ENCODE results near the gene IGFBP7.

IGFBP7 gene

DNA sequence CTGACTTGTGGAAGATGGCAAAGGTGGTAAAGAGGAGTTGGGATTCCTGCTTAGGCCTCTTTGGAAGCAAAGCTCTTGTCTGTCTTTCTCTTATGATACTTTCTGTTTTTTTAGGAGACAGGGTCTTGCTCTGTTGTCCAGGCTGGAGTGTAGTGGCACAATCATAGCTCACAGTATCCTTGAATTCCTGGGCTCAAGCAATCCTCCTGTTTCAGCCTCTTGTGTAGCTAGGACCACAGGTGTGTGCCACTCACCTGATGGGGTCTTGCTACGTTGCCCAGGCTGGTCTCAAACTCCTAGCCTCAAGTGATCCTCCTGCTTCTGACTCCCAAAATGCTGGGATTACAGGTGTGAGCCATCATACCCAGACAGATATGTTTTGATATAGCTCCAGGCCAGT, 19.3 kb upstream of the IGFBP7 start:
- no peak for DNase-seq

DNA sequence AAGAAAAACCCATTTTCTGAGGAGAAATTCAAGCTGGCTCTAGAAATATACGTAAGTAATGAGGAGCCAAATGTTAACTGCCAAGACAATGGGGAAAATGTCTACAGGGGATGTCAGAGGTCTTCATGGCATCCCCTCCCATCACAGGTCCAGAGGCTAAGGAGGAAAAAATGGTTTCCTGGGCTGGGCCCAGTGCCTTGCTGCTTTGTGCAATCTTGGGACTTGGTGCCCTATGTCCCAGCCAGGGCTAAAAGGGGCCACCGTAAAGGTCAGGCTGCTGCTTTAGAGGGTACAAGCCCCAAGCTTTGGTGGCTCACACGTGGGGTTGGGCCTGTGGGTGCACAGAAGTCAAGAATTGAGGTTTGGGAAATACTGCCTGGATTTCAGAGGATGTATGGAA, 17.2 kb upstream of the IGFBP7 start:
- no peak for DNase-seq

DNA sequence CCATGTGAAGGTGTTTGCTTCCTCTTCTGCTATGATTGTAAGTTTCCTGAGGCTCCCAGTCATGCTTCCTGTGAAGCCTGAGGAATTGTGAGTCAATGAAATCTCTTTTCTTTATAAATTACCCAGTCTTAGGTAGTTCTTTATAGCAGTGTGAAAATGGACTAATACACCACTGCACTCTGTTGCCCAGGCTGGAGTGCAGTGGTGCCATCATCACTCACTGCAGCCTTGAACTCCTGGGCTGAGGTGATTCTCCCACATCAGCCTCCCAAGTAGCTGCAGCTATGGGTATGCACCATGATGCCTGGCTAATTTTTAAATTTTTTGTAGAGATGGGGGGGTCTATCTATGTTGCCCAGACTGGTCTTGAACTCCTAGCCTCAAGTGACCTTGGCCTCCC, 15.8 kb upstream of the IGFBP7 start:
- no peak for DNase-seq

DNA sequence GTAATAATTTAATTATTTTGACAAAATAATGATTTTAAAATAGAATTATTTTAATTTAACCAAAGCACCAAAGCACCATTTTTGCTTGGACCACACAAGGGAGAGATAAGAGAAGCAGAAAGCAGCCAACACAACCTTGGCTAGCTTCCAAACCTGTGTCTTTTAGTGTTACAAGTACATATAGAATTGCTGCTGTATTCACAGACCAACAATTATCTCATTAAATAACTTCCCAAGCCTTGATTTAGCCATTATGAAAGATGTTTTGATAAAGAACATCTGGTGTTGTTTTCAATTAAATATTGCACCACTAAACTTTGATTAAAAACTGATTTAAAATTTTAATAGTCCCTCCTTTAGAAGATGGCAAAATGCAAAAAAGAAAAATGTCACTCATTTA, 14.0 kb upstream of the IGFBP7 start:
- DNase-seq, result no peak

DNA sequence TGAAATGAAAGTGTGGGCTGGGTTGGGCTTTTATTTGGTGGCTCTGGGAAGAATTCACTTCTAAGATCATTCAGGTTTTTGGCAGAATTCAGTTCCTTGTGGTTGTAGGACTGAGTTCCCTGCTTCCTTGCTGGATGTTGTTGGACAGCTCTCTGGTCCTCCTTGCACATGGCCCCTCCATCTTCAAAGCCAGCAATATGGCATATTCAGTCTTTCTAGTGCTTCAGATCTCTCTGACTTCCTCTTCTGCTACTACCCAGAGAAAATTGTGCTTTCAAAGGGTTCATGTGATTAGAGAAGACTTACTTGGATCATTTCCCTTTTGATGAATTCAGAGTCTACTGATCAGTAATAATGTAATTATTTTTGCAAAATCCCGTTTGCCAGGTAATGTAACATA, 12.8 kb upstream of the IGFBP7 start:
- DNase-seq, result no peak

DNA sequence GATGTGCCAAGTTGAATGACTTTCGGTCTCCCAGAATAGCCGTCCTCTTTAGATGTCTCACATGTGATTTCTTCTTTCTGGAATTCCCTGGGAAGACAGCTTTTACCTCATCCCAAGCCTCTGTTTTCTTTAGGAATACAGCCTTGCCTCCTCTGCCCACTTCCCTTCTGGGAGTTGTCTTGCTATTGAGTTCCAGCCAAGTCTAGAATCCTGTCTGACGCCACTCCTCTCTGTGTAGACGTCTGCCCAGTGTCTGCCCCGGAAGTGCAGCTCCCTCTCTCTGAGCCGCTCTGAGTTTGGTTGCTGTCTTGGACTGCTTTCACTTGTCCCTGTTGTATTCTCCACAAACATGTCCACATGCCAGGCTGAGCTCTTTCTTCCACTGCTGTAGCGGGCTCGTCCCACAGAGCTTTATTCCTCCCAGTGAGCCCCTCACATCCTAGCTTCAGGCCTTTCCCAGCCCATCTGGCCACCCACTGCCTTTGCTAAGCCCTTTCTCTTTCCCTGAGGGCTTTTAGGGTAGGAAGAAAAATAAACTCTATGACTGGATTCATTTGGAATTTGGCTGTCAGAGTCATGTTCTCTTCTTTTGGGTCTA, 9.0 kb upstream of the IGFBP7 start:
- DNase-seq, result no peak

DNA sequence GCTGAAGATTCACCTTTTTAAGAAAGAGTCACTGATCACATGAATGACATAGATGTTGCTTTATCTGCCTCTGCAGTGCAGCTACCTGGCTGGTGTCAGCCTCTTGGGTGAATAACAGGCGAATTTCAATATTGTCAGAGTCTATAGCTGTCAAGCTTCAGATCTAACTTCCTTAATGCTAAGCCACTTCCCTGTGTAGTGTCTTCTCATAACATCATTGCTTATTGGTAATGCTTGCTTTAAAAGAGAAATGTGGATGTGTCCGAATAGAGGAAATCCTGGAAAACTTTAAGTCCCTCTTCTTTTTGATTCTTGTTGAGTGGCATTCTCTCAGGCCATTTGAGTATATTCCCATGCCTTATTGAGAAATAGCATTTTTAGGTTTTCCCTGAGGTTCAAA, 7.3 kb upstream of the IGFBP7 start:
- no peak for DNase-seq

DNA sequence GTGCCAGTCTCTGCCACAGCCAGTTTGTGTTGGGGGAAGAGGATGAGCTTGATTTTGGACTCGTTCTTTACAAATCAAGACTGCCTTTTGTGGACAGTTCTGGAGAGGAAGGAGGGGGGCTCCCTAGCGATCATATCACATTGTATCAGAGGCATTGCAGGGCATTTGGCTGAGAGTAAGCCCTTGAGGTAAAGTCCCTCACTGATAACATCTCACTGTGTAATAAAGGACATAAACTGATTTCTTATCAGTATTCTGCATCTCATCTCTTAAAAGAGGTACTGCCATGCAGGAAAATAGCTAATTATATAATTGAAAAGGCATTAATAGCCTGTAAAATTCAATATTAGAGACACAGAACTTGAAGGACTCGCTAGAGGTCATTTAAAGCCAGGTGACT, 6.1 kb upstream of the IGFBP7 start:
- no peak for DNase-seq

DNA sequence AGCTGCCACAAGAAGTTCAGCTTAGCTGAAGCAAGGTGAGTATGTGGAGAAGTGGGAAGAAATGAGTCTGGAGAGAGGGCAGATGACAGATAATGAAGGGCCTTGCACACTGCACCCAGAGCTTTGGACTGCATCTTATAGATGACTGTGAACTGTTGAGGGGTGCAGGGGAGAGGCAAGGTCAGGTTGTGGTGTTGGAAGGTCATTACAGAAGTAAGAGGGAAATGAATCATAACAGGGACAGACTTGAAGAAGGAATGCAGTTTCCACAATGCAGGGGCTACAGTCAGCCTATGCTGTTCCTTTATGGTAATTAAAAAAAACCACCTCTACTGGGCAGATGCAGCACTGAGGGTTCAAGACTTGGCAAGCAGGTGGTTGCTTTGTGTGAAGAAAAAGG, 4.8 kb upstream of the IGFBP7 start:
- DNase-seq, result no peak

DNA sequence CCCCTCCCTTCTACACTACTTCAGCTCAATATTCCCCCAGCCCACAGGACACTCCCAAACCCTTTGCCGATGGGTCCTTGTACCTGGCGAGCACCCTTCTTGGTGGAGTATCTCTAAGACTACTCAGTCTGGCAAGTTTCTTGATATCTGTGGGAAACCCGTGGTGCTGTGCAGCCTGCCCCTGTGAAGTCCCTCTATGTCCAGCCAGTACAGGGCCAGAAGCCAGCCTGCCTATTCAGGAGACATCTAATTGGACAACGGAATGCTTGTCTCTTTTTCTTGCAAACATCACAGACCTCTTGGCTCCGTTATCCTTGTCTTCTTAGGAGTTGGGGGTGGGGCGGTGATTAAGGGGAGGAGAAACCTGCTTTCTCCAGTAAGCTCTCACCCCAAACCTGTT, 3.7 kb upstream of the IGFBP7 start:
- DNase-seq, result no peak

DNA sequence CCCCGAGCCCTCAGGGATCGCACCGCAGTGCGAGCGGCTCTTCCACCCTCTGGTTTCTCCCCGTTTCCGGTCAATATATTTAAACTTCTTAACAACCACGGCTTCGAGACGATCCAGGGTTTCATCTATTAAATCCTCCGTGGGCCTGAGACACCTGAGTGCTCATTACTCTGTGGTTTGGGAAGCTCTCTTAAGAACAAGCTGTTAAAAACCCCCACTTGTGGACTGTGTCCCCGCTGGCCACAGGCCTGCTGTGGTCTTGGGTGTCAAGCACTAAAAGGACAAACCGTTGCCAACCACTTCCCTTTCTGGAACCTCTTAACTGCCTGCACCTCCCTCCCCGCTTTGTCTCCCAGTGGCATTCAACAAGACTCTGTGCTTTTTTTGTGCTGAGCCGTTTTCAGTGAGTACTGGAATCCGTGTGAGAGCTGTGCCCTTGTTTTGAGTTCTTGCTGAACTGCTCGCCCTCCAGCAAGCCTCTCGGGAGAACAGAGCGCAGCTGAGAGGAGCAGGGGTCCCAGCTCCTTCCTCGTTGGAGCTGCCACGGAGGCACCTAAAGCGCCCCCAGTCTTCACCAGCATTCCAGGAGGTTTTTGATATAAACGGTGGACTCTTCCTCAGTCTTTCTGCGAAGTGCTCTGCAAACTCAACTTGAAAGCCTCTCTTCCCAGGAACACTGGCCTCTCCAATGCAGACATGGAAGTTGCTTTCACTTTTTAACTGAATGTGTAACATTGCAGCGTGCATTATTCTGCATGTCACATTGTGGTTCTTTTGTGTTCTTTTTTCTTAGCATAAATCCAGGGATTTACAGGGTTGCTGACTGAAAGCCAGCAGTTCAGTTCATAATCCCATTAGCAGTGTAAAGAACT, 691 bp upstream of the IGFBP7 start:
- no peak for DNase-seq

DNA sequence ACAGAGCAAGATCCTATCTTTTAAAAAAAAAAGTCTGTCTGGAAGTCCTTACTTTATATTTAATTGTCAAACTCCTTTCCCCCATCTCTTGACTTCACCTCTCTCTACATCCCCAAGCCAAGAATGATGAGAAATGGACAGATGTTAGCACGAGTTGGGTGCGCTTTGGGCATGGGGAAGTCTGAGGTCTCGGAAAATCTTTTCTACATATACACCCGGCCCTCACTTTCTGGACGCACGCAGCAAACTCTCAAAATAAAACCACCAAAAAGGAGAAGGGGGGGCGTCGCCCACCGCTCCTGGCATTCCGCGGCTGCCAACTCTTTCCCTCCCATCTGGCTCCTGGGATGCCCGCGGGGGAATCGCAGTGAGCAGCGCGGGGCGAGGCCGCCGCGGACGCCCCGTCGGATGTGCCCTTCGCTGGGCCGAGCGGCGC, 756 bp downstream of the IGFBP7 start:
- DNase-seq, result no peak

DNA sequence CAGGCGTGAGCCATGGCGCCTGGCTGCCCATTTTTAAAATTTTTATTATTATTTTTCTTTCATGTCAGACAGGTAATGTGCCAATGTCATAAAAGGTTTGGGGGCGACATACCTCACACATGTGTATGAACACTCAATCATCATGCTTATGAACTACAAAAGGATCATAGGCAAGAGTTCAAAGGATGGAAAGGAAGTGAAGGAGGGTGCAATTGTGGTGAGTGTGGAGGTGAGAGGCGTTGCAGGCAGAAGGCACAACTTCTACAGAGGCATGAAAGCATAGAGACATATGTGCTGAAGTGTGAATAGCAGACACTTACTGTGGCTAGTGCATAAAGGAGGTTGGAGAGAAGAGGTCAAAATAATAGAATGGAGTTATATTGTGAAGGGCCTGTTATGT, 4.0 kb downstream of the IGFBP7 start:
- DNase-seq, result no peak

DNA sequence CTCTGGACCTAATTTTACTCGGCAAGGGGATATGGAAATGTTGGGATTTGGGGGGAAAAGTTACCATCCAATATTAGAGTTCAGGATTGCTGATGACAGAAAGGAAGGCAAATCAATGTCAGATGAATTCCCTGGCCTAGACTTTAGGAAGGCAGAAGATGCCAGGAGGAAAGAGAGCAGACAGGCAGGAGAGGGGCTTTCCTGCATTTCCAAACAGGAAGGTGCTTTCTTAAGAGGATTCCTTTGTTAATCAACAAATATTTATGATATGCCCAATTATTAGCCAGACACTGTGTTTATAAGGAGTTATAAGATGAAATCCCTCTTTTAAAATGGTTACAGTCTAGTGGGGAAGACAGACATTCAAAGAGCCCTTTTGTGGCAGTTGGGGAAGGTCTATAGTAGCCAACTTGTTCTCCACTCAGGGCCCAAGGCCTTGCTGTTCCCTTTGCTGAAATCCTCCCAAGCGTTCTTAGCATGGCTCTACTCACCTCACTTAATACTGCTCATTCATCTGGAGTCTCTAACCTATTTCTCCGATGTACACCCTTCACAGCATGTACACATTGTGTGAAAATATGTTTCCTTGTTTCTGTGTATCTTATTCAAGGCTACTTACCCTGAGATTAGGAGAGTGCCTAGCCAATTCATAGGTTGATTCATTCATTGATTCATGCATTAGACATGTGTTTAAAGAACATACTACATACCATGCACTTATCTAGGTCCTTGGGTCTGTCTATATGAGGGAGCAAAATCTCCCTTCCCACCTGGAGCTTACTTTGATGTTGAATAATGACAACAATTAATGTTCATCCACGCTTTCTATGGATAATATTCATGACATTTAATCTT, 5.3 kb downstream of the IGFBP7 start:
- no peak for DNase-seq

DNA sequence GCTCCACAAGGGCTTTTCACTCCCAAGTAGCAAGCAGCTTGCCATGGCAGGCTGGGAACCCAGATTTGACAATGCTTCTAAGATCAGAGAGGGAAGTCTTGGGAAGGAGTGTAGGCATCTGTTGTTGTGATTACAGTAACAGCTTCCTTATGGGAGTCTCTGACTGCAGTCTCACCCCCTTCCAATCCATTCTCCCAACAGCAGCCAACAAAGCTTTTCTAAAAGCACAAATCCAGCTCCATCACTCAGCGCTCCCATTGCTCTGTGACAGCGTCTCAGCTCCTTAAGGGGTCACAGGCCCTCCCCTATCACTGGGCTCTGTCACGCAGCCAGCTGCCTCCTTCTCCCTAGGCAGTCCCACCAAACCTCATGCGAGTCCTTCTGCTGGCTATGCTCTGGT, 7.1 kb downstream of the IGFBP7 start:
- DNase-seq, result no peak

DNA sequence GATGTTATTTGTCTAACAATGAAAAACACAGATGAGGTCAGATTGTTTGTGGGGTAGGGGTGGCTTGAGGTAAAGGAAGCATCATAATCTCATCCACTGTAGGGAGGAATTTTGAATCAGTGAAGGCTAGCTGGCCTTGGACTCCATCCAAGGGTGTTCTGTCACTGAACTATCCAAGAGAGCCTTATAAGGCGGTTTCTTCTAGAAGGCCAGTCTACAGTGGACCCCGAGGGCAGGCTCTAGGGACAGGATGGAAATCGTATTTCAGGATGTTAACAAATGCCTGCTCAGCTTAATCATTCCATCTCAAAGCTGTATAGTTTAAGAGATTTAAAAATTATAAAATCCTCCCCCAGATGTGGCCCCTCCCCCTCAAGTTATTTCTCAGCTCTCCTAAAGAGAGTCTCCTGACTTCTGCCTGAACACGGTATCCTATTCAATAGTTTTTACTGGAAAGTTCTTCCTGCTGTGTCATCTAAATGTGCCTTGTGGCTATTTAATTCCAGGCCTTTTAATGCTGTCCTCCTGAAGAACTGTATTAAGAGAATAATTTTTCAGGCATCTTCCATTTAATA, 8.0 kb downstream of the IGFBP7 start:
- no peak for DNase-seq

DNA sequence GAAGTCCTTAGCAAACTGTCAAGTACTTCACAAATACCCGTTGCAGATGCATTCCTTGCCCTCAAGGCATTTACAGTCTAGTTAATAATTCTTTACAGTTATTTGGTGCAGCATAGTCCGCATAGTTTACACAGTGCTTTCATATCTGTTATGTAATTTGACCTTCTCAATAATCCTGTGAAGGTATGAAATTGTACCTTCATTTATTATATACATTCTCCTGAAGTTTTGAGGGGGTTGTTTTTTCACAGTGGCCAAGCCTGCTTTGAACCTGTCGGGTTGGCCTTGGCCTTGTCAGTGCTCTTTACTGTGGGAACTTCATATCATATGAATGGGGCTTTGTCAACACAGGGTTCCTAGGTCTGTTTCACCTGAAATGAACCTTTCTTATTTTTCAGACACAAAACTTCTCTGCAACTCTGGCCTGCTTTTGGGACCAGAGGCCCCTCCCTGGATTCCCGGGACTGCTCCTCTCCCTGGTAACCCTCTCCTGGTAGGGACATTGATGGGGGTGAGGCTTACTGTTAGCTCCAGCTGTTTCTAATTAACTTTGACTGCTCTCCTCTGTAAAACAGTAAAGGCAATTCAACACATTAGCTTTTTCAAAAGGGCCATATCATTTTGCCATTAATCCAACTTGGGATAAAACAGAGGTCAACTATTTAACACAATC, 9.1 kb downstream of the IGFBP7 start:
- DNase-seq, result no peak

DNA sequence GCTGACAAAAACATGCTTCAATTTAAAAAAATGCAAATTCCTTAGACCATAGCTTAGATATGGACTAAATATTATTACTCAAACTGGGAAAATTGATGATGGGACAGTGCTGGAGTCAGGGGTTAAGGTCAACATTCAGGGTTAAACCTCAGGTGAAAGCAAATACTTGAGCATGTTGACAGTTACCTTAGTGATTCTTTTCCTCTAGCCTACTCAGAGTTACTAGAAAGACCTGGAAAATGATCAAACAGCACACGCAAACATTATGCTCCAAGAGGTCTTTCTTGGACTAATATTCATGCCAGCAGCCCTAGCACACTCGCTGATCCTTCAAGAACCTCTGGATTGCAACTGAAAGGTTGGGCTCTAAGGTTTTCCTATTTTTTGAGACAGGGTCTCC, 10.8 kb downstream of the IGFBP7 start:
- DNase-seq, result no peak

DNA sequence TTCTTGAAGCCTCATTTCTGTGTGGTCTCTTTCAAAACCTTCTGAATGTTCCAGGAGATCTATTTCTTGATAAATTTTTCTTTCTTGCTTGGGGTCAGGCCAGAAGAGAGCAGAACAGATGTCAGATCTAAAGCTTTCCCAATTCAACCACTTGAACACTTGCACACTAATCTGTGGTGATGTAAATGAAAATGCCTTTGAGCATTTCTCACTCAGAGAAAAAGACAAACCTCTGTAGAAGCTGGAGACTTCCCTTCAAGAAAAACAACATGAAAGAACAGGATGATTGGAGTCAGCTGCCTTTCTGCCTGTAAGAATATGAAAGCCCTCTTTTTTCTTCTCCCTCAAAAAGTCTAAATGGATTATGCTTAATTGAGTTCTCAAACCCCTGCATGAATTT, 11.2 kb downstream of the IGFBP7 start:
- DNase-seq, result no peak

DNA sequence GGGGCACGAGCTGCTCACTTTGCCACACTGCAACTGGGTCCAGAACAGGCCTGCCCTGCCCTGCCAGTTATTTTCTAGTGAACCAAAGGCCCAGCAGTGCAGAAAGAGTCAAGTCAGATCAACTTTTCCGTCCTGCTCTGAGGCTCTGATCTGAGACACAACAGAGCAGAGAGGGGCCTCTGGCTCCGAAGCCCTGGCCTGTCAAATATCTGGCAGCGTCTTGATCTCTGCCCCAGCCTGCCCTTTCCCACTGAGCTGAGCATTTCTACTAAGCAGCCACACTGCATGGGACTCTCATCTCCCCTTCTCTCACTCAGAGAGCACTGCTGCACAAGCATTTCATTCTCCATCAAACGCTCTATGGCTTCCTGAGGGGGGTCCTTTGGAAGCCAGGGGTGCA, 11.8 kb downstream of the IGFBP7 start:
- no peak for DNase-seq

DNA sequence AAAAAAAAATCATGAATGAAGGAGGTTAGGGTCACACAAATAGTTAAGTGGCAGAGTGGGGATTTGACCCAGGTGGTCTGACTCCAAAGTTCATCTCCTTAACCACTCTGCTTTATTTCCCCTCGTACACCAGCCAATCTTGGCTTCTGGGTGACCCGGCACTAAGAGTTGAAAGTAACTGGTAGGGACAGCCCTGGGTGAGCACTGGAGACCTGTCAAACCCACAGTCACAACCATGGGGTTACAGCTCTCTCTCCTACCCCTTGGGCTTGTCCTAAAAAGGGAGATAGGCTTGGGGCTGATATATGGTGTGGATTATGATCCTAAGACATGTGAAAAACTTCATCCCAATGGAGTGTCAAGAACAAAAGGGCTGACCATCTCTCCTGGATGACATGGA, 12.5 kb downstream of the IGFBP7 start:
- DNase-seq, result no peak

DNA sequence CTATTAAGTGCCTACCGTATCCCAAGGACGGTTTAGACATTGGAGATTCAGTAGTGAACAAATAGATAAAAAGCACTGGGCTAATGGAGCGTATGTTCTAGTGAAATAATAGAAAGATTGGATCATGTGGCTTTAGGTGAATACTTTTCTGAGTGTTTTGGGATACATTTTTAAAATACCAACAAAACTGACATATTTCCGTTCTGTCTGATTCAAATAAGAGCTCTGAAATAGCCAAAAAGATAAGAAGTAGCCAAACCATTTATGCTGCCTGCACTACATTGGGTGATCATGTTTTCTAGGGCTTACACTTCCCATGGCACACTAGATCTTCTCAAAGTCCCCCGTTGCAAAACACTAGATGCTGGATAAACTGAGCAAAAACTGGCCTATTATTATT, 14.2 kb downstream of the IGFBP7 start:
- no peak for DNase-seq

DNA sequence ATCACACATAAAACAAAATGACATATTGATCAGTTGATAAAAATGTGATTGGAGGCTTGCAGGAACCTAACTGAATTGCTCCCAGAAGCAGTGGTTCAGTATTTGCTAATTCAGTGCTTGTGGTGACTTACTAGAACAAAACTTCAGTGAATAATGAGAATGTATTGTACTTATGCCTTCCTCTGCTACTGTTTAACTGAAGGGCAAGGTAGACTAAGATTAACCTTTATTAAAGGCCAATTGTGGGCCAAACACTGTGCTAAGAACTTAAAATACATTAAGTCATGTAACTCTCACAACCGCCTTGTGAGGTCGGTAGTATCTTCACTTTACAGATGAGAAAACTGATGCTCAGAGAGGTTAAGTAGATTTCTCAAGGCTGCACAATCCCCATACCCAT, 14.9 kb downstream of the IGFBP7 start:
- no peak for DNase-seq
